GM23338 (cell line): ENCODE results near the gene LRRC18.

Experiments
- CTCF ChIP-seq, 2 experiments: fragments of 200-600 bp in 1 of 2; sonication (generic) in 1 of 2; conservative IDR thresholded peaks; 2 replicates each; pipeline versions ENCODE4 v1.5.1 to v1.6.1; 2016 to 2017; ENCODE audit warnings: antibody characterized with exemption in 2 of 2, low read depth in 2 of 2, mild to moderate bottlenecking in 2 of 2, moderate library complexity in 1 of 2
- ETS1 ChIP-seq: IDR thresholded peaks from 2 replicates; pipeline ENCODE4 v1.6.1; 2016; ENCODE audit warnings: antibody characterized with exemption
- EZH2 ChIP-seq: fragments of 200-600 bp; sonication (generic); IDR thresholded peaks from one replicate; pipeline ENCODE4 v1.8.0; 2017; ENCODE audit warnings: antibody characterized with exemption, mild to moderate bottlenecking, low read depth; ENCODE audit not compliant: unreplicated experiment
- EZH2phosphoT487 ChIP-seq: fragments of 200-600 bp; sonication (generic); IDR thresholded peaks from one replicate; pipeline ENCODE4 v1.8.1; 2018; ENCODE audit warnings: antibody characterized with exemption; ENCODE audit not compliant: unreplicated experiment
- JUNB ChIP-seq: IDR thresholded peaks from one replicate; pipeline ENCODE4 v1.6.1; 2016; ENCODE audit warnings: antibody characterized with exemption; ENCODE audit not compliant: unreplicated experiment
- NANOG ChIP-seq: IDR thresholded peaks from 2 replicates; pipeline ENCODE4 v1.6.1; 2016; ENCODE audit warnings: antibody characterized with exemption, borderline replicate concordance
- POLR2AphosphoS5 ChIP-seq: IDR thresholded peaks from 2 replicates; pipeline ENCODE4 v1.6.1; 2016; ENCODE audit warnings: antibody characterized with exemption, low read depth
- REST ChIP-seq: IDR thresholded peaks from one replicate; pipeline ENCODE4 v1.6.1; 2018; ENCODE audit warnings: antibody characterized with exemption; ENCODE audit not compliant: unreplicated experiment
- STAT1 ChIP-seq: IDR thresholded peaks from one replicate; pipeline ENCODE4 v1.6.1; 2016; ENCODE audit warnings: antibody characterized with exemption; ENCODE audit not compliant: unreplicated experiment
- ZNF114 ChIP-seq: fragments of 250-450 bp; sonication (Bioruptor Pico); IDR thresholded peaks from 2 replicates; pipeline ENCODE4 v1.5.0; 2020; ENCODE audit warnings: mild to moderate bottlenecking, moderate library complexity
- ZNF331 ChIP-seq: fragments of 250-450 bp; sonication (Bioruptor Pico); IDR thresholded peaks from 2 replicates; pipeline ENCODE4 v1.5.0; 2020; ENCODE audit warnings: low read depth, mild to moderate bottlenecking, moderate library complexity

GRCh38 chr10:48926255-48926654 is 13.4 kb downstream of the LRRC18 start:
- TF ChIP-seq CTCF (conservative IDR thresholded peaks at IDR 0.05; ENCODE audit: low read depth in 2 of 2) (no peak), POLR2AphosphoS5 (no peak), REST (no peak), NANOG (no peak), EZH2phosphoT487 (no peak), EZH2 (no peak), ETS1 (no peak), STAT1 (no peak), JUNB (no peak), ZNF114 (CRISPR knock-in tag) (no peak), ZNF331 (CRISPR knock-in tag) (no peak)
